Measurements from ENCODE around the gene LRRC51.

LRRC51 gene

DNA sequence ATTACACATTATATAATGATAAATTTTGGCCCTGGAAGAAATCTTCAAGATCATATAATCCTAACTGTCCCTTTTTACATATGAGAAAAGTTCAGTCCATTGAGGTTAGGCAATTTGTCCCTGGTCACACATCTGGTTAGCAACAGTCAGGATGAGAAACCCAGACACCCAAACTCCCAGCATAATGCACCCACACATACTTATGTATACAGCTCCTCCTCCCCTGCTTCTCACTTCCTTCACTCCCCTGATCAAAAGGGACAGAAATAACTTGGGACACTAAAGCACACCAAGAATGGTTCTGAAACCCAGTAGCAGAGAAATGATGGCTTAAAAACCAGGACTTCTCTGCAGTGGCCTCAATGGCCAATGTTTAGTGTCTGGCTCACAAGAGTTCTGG is 11.4 kb upstream of the LRRC51 start:
- peak overlapping the region; percentile 95 for H3K27ac ChIP-seq
- DNase-seq (ENCODE audit: low read depth, low spot score), result no peak

DNA sequence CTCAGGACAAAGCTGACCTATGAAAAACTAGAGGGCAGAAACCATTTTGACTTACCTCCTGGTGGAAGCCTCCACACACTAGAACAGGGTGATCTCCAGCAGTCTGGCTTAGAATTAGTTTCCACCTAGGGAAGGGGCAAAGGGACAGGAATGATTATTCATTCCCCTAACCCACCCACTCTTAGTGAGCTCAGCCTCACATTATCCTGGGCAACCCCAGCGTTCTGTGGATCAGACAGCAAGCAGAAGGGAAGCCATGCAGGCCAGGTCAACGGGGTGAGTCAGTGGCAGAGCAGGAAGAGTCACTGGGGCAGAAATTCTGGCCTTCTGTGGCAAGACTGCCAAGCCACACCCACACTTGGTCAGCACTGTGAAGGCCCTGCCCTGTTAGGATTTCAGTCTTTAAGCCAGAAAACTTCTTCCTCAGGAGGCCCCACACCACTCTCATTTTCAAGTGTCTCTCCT is 10.8 kb upstream of the LRRC51 start:
- peak overlapping the region; percentile 95 for H3K27ac ChIP-seq
- DNase-seq (ENCODE audit: low read depth, low spot score), result no peak

- no peak for DNase-seq (ENCODE audit: low read depth, low spot score)
- peak overlapping the region; percentile 95 for H3K27ac ChIP-seq
Observed at GRCh38 chr11:72070491-72070890, 10.2 kb upstream of the LRRC51 start.

DNA sequence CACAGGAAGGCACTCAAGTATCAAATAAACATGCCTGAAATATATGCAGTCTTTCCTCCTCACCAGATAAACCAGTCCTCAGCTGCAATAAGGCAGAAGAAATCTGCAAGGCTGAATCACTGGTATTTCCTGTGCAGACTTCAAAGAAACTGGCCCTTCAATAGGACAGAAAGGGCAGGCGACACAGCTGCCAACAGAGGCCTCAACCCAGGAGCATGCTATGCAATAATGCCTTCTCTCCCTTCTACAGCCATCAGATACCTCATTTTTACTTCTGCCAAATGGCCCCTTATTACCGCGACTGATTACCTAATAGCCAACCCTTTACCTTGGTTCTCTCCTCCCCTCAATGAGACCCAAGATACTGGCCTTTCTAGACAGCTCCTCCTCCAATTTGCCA is 8.3 kb upstream of the LRRC51 start:
- no peak for DNase-seq (ENCODE audit: low read depth, low spot score)
- peak overlapping the region; percentile 95 for H3K27ac ChIP-seq

- no peak overlapping the region for H3K27ac ChIP-seq
- no peak for DNase-seq (ENCODE audit: low read depth, low spot score)
Observed at GRCh38 chr11:72075109-72075508, 5.5 kb upstream of the LRRC51 start.

- no peak overlapping the region for H3K27ac ChIP-seq
- DNase-seq (ENCODE audit: low read depth, low spot score), result no peak
Observed at GRCh38 chr11:72075756-72076155, 4.9 kb upstream of the LRRC51 start.

GRCh38 chr11:72078477-72078876 is 2.2 kb upstream of the LRRC51 start:
- no peak for DNase-seq (ENCODE audit: low read depth, low spot score)
- H3K27ac ChIP-seq, result peak overlapping the region; percentile 81

- peak overlapping the region; percentile 81 for H3K27ac ChIP-seq
- DNase-seq (ENCODE audit: low read depth, low spot score), result no peak
Observed at GRCh38 chr11:72079819-72080325, 778 bp upstream of the LRRC51 start.

- peak overlapping the region; percentile 81 for H3K27ac ChIP-seq
- no peak for DNase-seq (ENCODE audit: low read depth, low spot score)
Observed at GRCh38 chr11:72081184-72081644, 564 bp downstream of the LRRC51 start.

DNA sequence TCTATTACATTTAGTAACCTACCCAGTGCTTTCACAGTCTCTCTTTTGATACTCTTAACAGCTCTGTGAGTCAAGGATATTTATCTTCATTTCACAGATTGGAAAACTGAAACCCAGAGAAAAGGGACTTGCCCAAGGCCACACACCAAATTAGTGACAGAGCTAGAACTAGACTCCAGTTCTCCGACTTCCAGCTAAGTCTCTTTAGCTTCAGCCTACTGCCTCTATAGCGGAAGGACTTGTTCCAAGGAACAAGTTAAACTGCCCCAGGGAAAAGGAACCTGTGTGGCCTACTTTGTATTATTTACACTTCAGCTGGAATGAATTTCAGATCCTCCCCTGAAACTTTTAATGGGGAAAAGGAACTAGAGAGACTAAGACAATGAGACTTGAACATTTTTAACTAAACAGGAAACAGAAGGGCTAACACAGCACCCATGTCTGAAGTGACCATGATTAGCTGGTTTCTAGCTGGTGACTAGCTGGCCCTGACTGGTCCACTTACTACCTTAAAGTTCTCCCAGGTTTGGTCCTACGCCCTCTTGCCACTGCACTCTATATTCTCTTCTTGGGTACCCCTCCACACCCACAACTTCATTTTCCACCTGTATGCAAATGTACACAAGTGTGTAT is 1.3 kb downstream of the LRRC51 start:
- no peak for DNase-seq (ENCODE audit: low read depth, low spot score)
- H3K27ac ChIP-seq, result peak overlapping the region; percentile 81

DNA sequence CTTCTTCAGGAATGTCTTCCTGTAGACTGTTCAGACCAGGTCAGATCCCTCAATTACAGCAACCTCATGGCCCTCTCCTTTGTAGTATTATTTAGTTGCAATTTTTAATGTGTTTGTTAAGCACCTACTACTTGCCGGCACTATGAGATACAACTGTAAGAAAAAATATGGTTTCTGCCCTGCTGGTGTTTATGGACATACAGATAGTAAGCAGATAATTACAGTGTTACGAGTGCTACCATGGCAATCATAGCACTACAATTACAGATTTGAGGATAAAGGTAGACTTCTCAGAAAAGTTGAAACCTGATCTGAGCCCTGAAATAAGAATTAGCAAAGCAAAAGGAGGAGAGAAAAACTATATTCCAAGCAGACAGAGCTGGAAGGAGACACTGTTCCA is 2.8 kb downstream of the LRRC51 start:
- peak overlapping the region; percentile 60 for H3K27ac ChIP-seq
- no peak for DNase-seq (ENCODE audit: low read depth, low spot score)

DNA sequence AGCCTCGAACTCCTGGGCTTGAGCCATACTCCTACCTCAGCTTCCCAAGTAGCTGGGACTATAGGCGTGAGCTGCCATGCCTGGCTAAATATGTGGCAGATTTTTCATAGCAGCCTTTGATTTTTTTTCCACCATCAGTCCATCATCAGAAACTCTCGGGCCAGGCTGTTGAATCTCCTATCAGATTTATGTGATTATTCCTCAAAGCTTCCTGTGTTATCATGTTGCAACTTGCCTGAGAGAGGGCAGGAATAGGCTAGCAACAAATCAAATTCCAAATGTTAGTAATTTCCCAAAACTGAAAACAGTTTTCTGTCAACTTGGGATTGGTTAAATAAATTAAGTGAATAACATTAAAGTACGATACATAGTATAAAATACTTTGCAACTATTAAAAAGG is 3.4 kb downstream of the LRRC51 start:
- DNase-seq (ENCODE audit: low read depth, low spot score), result no peak
- peak overlapping the region; percentile 60 for H3K27ac ChIP-seq

GRCh38 chr11:72084965-72085364 is 4.3 kb downstream of the LRRC51 start:
- no peak for DNase-seq (ENCODE audit: low read depth, low spot score)
- H3K27ac ChIP-seq, result peak overlapping the region; percentile 60

- no peak for DNase-seq (ENCODE audit: low read depth, low spot score)
- no peak overlapping the region for H3K27ac ChIP-seq
Observed at GRCh38 chr11:72085621-72086351, 5.1 kb downstream of the LRRC51 start.

DNA sequence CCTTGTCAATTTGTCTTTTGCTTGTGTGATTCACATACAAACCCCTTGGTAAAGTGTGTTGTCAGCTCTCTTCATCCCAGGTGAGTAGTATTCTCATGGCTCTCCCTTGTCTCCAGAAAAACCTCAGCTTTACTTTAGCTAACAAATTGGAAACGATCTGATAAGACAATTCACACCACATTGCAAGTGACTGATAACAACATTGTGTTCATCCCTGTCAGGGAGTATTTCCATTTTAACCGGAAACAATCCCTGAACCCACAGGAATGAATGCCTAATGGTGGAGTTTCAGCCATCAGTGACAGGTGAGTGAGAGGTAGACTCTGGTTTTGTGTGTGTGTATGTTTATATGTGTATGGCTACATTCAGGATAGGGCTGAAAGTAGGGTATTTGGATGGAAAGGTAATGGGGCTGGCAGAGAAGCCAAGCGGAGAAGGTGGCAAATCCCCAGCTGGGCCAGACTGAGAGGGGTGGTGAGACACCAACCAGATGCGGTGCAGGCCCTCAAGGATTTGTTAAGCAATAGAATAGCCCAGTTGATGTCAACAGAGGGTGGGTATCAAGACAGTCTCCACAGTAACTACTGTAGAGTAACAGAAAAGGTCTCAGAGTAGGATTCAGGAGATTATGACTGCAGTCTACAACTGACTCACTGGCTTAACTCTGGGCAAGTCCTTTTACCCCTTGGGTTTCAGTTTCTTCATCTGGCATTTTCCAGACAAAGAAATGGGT is 7.6 kb downstream of the LRRC51 start:
- no peak for DNase-seq (ENCODE audit: low read depth, low spot score)
- no peak overlapping the region for H3K27ac ChIP-seq

DNA sequence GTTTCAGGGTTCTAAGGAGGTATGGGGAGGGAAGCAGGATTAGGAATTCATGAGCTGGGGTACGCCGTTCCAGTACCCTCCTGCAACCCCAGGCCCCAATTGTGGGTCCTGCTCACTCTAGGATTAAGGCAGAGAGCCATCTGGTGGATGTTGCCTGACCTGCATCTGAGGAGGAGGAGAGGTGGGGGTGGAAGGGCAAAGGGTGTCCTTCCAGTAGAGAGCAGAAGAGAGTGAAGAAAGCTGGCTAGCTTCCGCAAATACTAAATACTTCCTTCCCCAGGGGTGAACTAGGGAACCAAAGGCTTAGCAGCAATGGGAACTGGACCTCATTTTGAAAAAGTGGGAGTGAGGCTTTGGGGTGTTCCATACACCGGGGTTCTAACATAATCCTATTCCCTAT is 10.6 kb downstream of the LRRC51 start:
- DNase-seq (ENCODE audit: low read depth, low spot score), result no peak
- H3K27ac ChIP-seq, result peak overlapping the region; percentile 20

DNA sequence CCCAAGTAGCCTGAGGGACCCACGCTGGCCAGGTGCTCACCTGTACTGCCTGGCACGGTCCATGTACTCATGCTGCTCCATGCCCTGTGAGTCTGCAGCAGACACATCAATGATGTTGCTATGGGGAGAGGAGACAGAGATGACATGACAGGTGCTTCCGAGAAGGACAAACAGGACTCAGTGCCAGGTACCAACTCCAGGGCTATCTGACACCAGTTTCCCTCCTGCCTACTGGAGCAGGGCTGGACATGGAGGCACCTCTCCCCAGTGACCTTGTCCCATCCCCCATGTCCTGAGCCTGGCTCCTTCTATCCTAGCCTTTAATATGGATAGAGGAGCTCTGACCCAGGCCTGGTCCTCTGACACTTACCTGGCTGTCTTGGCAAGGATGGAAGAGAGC is 18.1 kb downstream of the LRRC51 start:
- no peak overlapping the region for H3K27ac ChIP-seq
- no peak for DNase-seq (ENCODE audit: low read depth, low spot score)

- no peak for DNase-seq (ENCODE audit: low read depth, low spot score)
- H3K27ac ChIP-seq, result peak overlapping the region; percentile 94
Observed at GRCh38 chr11:72100009-72100408, 19.4 kb downstream of the LRRC51 start.

DNA sequence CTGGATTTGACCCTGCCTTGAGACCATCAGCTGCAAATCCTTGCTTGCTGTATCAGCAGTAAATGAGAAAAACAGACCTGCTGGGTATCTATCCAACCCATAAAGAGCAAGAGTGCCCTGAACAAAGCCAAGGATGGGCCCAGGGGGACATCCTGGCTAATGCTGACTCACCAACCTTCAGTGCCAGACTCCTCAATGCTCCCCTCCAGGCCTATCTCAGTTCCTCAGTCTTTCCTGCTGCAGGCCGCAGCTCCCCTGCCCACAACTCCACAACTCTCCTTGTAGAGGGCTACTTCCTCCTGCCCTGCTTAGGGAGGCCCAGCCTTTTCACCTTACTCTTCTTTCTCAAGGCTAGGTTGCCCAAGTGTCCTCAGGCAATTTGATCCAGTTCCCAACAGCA is 19.8 kb downstream of the LRRC51 start:
- peak overlapping the region; percentile 94 for H3K27ac ChIP-seq
- DNase-seq (ENCODE audit: low read depth, low spot score), result no peak

GRCh38 chr11:72102162-72102561 is 21.5 kb downstream of the LRRC51 start:
- DNase-seq (ENCODE audit: low read depth, low spot score), result no peak
- peak overlapping the region; percentile 94 for H3K27ac ChIP-seq

DNA sequence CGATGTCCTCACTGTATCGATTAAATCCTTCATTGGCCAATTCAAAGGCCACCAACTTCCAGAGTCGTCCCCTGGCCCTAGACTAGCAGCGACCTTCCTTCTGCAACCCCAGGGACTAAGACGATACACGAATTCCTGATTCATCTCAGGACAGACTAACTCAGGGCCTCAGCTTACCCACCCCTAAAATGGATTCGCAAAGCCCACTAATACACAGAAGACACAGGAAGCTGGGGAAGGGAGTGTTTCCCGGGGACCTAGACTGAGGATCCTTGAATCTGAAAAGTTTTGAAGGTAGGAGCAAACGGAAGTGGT is 21.9 kb downstream of the LRRC51 start:
- H3K27ac ChIP-seq, result peak overlapping the region; percentile 94
- DNase-seq (ENCODE audit: low read depth, low spot score), result no peak
